Astrocyte of the cerebellum (primary cell): ENCODE results near the gene RPL10L.

Experiments used
- DNase-seq: peaks from one replicate; pipeline ENCODE4 v3.0.0-alpha.2; 2011; ENCODE audit warnings: low read depth
- H3K4me3 ChIP-seq: 2 replicates; pipeline ENCODE4 v1.5.1; 2011; ENCODE audit warnings: mild to moderate bottlenecking, low read depth, low read length, moderate library complexity
- in situ Hi-C: cut with HindIII; loops from 2 replicates; pipeline ENCODE4 v1.10.0; 2017; ENCODE audit warnings: low sequenced_read_pairs
- TF ChIP-seq, protein P1 (sequence below): IDR thresholded peaks from 2 replicates; pipeline ENCODE4 v1.5.1; 2012; ENCODE audit warnings: low read length, low read depth, moderate library complexity, mild to moderate bottlenecking; ENCODE audit errors: missing control alignments

Gene RPL10L

DNA sequence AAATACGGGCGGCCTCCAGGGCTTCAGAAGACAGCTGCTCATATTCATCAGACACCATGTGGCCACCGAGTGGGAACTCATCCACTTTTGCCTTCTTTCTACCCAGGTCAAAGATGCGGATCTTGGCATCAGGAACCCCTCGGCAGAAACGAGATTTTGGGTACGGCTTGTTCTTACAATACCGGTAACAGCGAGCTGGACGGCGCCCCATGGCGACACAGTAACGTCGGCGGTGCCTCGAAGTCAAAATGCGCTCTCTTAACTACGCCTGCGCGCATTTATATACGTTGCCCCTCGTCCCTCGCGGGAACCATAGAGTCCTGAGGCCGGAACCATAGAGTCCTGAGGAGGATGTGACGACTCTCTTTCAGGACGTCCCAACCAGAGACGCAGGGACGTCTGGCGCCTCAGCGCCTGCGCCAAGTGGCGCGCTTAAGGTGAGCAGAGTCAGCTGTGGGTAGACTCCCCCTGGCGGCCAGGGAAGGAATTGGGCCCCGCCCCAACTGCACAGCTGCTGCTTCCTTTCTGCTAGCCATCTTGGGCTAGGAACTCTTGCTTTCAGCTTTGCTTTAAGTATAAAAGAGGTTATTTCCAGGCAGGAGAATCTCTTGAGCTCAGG, at the start of gene RPL10L:
Gene RPL10L (minus strand): TSS at position 256 of the 619 bp plus-strand sequence. CDS start 45 bp downstream, at position 211.
- TF ChIP-seq, protein P1, sequence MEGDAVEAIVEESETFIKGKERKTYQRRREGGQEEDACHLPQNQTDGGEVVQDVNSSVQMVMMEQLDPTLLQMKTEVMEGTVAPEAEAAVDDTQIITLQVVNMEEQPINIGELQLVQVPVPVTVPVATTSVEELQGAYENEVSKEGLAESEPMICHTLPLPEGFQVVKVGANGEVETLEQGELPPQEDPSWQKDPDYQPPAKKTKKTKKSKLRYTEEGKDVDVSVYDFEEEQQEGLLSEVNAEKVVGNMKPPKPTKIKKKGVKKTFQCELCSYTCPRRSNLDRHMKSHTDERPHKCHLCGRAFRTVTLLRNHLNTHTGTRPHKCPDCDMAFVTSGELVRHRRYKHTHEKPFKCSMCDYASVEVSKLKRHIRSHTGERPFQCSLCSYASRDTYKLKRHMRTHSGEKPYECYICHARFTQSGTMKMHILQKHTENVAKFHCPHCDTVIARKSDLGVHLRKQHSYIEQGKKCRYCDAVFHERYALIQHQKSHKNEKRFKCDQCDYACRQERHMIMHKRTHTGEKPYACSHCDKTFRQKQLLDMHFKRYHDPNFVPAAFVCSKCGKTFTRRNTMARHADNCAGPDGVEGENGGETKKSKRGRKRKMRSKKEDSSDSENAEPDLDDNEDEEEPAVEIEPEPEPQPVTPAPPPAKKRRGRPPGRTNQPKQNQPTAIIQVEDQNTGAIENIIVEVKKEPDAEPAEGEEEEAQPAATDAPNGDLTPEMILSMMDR, result no peak
- no peak within 1 kb of the TSS for H3K4me3 ChIP-seq
- DNase-seq, result no peak
- in situ Hi-C loops, result no loop called here

DNA sequence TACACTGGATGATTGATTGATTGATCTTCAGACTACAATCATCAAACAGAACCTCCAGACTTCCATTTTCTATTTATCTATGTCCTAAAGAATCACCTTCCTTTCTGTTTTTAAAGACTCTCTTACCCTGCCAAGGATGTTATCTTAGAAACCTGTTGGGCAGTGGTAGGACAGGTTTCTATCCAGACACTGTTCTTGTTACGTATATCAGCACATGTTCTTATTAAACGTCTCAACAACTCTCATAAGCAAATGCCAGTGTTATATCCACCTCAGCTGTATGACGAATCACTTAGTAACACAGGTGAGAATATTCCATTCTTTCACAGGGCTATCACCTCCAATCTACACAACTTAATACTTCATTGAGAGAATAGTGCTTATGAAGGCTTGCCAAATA, 40.2 kb upstream of the RPL10L start:
- TF ChIP-seq, protein P1, result no peak
- in situ Hi-C loops, result no loop called here
- H3K4me3 ChIP-seq, result no peak overlapping the region
- no peak for DNase-seq

DNA sequence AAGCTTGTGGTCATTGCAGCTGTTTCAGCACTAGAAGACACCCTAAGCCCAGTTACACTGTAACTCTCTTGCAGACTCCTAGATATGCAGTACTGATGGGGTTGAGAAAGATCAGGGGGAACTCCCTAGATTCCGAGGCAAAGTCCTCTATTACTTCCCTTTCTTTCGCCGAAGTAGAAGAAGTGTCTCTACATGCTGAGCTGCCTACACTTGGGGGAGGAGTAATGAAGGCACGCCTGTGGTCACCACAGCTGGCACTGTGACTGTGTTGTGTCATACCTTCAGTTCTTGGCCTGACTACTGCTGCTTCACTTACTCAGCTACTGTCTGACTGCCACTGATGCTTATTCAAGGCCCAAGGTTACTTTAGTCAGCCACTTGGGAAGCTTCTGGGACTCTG, 35.1 kb upstream of the RPL10L start:
- in situ Hi-C loops, result no loop called here
- H3K4me3 ChIP-seq, result no peak overlapping the region
- DNase-seq, result no peak
- TF ChIP-seq, protein P1, result no peak

DNA sequence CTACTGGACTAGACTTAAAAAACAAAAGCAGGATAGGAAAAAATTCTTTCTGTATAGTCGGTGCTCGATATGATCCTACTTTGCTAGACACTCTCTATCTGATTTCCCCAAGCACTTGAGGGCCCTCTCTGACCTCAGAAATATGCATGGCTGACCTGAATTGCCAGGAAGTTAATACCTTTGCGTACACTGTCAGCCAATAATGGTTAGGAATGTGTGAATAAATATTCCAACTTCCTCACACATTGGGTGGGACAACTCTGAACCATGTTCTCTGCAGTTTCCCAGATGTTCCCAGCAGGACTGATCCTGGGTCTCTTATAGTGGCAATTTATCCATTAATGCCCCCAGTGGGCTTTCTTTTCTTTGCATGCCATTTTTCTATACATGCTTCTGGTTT, 20.5 kb upstream of the RPL10L start:
- H3K4me3 ChIP-seq, result no peak overlapping the region
- in situ Hi-C loops, result no loop called here
- DNase-seq, result no peak
- TF ChIP-seq, protein P1, result no peak

DNA sequence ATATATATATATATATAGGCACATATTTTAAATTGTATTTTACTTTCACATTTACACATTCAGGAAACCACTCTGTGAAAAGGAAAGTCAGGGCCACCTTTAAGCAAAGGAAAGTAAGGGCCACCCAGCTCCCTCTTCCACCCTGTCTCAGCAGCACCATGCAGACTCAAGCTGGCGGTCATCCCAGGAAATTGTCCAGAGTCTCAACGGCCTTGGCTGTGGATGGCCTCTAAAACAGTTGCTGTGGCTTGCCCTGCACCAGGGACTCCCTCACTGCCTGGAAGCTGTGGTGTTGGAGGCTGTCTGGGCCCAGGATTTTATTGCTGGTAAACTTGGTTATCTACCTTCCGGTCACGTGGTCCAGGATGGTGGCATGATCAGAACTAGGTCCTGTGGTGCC, 11.8 kb upstream of the RPL10L start:
- TF ChIP-seq, protein P1, result no peak
- no peak overlapping the region for H3K4me3 ChIP-seq
- DNase-seq, result no peak
- in situ Hi-C loops, result no loop called here

DNA sequence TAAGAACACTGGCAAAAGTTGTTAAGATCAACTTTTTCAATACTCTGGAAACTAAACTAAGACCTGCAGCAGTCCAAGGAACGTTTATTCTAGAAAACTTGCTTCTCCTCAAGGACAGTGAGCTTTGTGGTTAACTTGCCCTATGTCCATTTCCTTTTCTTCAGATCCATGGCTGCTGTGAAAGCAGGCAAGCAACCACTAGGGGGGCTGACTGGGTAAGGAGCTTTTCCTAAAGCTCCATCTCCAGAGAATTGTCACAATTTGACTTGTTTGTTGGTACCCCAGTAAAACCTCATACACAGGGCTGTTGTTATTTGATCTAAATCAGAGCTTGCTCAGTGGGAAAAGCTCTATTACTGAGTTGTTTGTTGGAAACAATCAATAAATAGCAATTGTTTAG, 10.1 kb upstream of the RPL10L start:
- no peak overlapping the region for H3K4me3 ChIP-seq
- TF ChIP-seq, protein P1, result peak; percentile 26
- in situ Hi-C loops, result no loop called here
- DNase-seq, result no peak
